VCaP (cell line): ENCODE measurements around the gene PHEX.

Experiments used
- H3K27ac ChIP-seq: fragments of 450-650 bp; 2 replicates; pipeline ENCODE4 v1.5.1; 2017
- TF ChIP-seq, protein P1 (sequence below): fragments of 450-650 bp; conservative IDR thresholded peaks from 2 replicates; pipeline ENCODE4 v1.5.1; 2017; ENCODE audit warnings: mild to moderate bottlenecking, moderate library complexity

The PHEX gene

GRCh38 chrX:22078117-22078516 is 46.0 kb downstream of the PHEX start:
- H3K27ac ChIP-seq, result no peak overlapping the region
- TF ChIP-seq, protein P1, sequence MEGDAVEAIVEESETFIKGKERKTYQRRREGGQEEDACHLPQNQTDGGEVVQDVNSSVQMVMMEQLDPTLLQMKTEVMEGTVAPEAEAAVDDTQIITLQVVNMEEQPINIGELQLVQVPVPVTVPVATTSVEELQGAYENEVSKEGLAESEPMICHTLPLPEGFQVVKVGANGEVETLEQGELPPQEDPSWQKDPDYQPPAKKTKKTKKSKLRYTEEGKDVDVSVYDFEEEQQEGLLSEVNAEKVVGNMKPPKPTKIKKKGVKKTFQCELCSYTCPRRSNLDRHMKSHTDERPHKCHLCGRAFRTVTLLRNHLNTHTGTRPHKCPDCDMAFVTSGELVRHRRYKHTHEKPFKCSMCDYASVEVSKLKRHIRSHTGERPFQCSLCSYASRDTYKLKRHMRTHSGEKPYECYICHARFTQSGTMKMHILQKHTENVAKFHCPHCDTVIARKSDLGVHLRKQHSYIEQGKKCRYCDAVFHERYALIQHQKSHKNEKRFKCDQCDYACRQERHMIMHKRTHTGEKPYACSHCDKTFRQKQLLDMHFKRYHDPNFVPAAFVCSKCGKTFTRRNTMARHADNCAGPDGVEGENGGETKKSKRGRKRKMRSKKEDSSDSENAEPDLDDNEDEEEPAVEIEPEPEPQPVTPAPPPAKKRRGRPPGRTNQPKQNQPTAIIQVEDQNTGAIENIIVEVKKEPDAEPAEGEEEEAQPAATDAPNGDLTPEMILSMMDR, result no peak

- TF ChIP-seq, protein P1, result peak; percentile 64
- no peak overlapping the region; the same call in 1 of the 2 replicates for H3K27ac ChIP-seq
These were observed 49.5 kb downstream of the PHEX start for GRCh38 chrX:22081475-22082092.

GRCh38 chrX:22086003-22086402 is 53.9 kb downstream of the PHEX start:
- TF ChIP-seq, protein P1, result no peak
- H3K27ac ChIP-seq, result no peak overlapping the region

DNA sequence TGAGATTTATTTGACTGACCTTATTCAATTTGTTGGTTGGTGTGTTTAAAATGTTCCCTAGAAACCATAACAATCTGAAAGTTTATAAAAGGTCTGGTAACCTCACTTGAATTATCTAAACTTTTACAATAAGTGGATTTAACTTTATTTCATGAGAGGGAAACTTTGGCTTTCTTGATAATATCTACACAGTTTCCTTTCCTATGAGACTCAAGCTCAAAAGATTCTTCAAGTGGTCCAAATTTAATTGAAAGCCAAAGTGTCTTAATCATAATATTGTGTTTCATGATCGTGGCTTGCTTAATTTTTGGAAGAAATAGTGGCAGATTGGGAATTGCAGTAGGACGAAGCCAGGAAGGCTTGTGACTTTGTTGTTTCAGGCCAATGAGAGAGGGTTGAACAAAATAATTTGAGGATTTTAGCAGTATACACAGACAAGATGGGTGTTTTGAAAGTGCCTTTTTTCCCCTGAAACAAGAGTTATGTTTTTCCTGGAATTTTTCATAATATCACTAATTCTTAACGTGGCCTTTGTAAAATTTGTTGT is 55.0 kb downstream of the PHEX start:
- TF ChIP-seq, protein P1, result no peak
- H3K27ac ChIP-seq, result no peak overlapping the region

- H3K27ac ChIP-seq, result no peak overlapping the region
- TF ChIP-seq, protein P1, result no peak
These were observed 56.2 kb downstream of the PHEX start for GRCh38 chrX:22088326-22088725.

- no peak overlapping the region for H3K27ac ChIP-seq
- TF ChIP-seq, protein P1, result no peak
These were observed 58.1 kb downstream of the PHEX start for GRCh38 chrX:22090181-22090580.

- H3K27ac ChIP-seq, result no peak overlapping the region
- TF ChIP-seq, protein P1, result no peak
These were observed 61.4 kb downstream of the PHEX start for GRCh38 chrX:22093550-22093949.
